ES-I3 (cell line): Measurements from ENCODE around the gene PSENEN.
"Not testable (repeated sequence)": the region's sequence is repeated elsewhere in the genome, so short reads cannot be mapped to it uniquely, and the experiment has no call there.

Source experiments
- H3K36me3 ChIP-seq: 2 replicates; pipeline ENCODE4 v1.6.1; 2013; ENCODE audit warnings: mild to moderate bottlenecking, low read length, control low read depth, moderate library complexity; ENCODE audit not compliant: insufficient read depth
- H3K4me1 ChIP-seq: 2 replicates; pipeline ENCODE4 v1.6.1; 2013; ENCODE audit warnings: mild to moderate bottlenecking, control low read depth, low read length; ENCODE audit not compliant: insufficient read depth
- H3K9ac ChIP-seq: 2 replicates; pipeline ENCODE4 v1.6.1; 2013; ENCODE audit warnings: low read depth, mild to moderate bottlenecking, low read length, moderate library complexity
- H3K9me3 ChIP-seq: 2 replicates; pipeline ENCODE4 v1.6.1; 2013; ENCODE audit warnings: mild to moderate bottlenecking, low read length, moderate library complexity; ENCODE audit not compliant: control insufficient read depth, insufficient read depth

PSENEN gene

DNA sequence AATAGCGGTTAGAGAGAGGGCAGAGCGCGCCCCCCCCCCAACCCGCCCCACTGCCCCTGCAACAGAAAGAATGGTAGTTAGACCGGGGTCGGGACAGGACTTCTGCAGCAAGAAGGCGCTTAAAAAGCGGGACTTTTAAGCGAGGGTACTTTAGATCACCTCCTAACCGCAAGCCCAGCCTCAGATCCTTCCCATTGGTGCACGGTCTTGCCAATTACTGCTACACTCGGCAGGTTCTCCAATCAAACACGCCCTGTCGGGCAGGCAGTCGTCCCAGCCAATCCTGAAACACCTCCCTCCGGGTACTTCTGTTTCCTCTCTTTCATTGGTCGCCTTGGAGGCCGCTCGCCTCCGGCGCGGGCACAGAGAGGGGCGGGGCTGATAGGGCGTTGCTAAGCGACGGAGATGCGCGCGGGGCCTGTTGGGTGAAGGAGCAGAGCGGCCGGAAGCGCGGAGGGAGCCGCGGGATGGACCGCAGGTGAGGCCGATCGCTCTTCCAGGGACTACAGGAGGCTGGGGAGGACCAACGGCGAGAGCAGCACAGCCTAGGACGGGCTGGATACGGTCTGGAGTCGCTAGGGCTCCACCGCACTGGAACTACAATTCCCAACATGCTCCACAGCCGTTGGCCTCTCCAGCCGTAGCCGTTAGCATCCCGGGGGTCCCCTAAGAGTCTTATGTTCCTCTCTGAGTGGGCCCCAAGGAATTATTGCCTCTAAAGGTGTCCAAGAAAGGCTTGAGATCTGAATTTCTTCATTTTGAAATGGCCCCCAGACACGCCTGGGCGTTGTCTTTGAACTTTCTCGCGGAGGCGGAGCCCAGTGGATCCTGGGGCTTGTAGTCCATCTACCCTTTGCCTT is 12.5 kb downstream of the PSENEN start, which contains the start of gene PROSER3:
PROSER3 (plus strand) TSS at position 428 of the 860 bp plus-strand sequence; CDS start at position 468, 40 bp downstream.
- peak within 1 kb of the TSS; percentile 95 for H3K9ac ChIP-seq
- H3K36me3 ChIP-seq, result no peaks in the 10 kb centered on the region
- H3K4me1 ChIP-seq, result peaks cover 3% of the 10 kb centered on the region; the same call in 1 of the 2 replicates
- no peaks in the 10 kb centered on the region for H3K9me3 ChIP-seq

DNA sequence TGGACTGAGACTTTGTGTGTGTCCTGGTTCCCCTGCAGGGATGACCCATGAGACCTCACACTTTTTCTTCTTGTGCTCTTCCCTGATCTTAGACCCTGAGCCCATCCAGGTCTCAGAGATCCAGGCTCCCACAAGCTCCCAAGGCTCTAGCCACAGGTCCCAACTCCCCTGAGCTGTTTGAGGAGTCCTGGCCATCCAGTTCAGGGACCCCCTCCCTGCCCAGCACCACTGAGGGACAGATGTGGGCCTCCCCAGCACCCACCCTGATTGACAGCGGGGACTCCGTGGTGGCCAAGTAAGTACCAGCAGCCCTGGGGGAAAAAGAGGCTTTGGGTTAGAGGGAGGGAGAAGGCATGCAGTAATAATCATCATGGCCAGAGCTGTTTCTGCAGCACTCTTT is 14.2 kb downstream of the PSENEN start:
- no peaks in the 10 kb centered on the region for H3K9me3 ChIP-seq
- no peaks in the 10 kb centered on the region; the same call in 1 of the 2 replicates for H3K36me3 ChIP-seq
- H3K4me1 ChIP-seq, result peaks cover 3% of the 10 kb centered on the region; the same call in 1 of the 2 replicates
- no peak overlapping the region for H3K9ac ChIP-seq

GRCh38 chr19:35760711-35761349 is 15.4 kb downstream of the PSENEN start:
- Histone ChIP-seq H3K9me3 (no peaks in the 10 kb centered on the region), H3K4me1 (no peaks in the 10 kb centered on the region; the same call in 1 of the 2 replicates), H3K36me3 (no peaks in the 10 kb centered on the region; the same call in 1 of the 2 replicates), H3K9ac (no peak overlapping the region)

GRCh38 chr19:35764432-35765315 is 19.2 kb downstream of the PSENEN start:
- Histone ChIP-seq H3K4me1 (no peaks in the 10 kb centered on the region; the same call in 1 of the 2 replicates), H3K36me3 (no peaks in the 10 kb centered on the region; the same call in 1 of the 2 replicates), H3K9me3 (no peaks in the 10 kb centered on the region), H3K9ac (no peak overlapping the region)

- H3K9me3 ChIP-seq, result no peaks in the 10 kb centered on the region
- H3K9ac ChIP-seq, result no peak overlapping the region
- no peaks in the 10 kb centered on the region; the same call in 1 of the 2 replicates for H3K36me3 ChIP-seq
- no peaks in the 10 kb centered on the region; the same call in 1 of the 2 replicates for H3K4me1 ChIP-seq
These were observed 21.2 kb downstream of the PSENEN start for GRCh38 chr19:35766571-35767104.

- Histone ChIP-seq H3K9me3 (no peaks in the 10 kb centered on the region), H3K9ac (no peak overlapping the region), H3K36me3 (no peaks in the 10 kb centered on the region; the same call in 1 of the 2 replicates), H3K4me1 (no peaks in the 10 kb centered on the region; the same call in 1 of the 2 replicates)
These were observed 22.0 kb downstream of the PSENEN start for GRCh38 chr19:35767288-35768081.

DNA sequence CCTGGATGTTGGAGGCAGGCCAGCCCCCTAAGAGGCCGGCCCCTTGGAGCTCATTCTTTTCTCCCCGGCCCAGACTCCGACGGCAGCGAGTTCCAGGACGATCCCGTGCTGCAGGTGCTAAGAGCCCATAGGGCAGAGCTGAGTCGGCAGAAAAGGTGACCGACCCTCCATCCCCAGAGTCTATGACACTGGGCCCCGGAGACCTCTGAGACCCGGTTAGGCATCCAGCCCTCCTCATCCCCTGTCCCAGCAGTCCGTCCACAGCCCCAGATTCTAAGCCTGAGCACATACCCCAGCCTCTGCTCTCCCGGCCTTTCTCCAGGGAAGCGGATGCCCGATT is 22.6 kb downstream of the PSENEN start:
- Histone ChIP-seq H3K4me1 (no peaks in the 10 kb centered on the region; the same call in 1 of the 2 replicates), H3K9ac (no peak overlapping the region), H3K9me3 (no peaks in the 10 kb centered on the region), H3K36me3 (no peaks in the 10 kb centered on the region; the same call in 1 of the 2 replicates)

DNA sequence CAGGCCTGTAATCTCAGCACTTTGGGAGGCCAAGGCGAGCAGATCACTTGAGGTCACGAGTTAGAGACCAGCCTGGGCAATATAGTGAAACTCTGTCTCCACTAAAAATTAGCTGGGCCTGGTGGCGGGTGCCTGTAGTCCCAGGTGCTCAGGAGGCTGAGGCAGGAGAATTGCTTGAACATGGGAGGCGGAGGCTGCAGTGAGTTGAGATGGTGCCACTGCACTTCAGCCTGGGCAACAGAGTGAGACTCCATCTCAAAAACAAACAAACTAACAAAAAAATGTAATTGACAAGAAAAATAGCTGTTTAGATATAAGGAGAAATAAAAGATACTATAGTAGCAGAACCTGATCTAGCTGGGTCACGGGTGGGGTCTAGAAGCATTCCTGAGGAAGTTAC is 26.9 kb downstream of the PSENEN start:
- not testable (repeated sequence) for H3K9me3 ChIP-seq, H3K9ac ChIP-seq, H3K36me3 ChIP-seq
- peaks cover 10% of the 10 kb centered on the region for H3K4me1 ChIP-seq

DNA sequence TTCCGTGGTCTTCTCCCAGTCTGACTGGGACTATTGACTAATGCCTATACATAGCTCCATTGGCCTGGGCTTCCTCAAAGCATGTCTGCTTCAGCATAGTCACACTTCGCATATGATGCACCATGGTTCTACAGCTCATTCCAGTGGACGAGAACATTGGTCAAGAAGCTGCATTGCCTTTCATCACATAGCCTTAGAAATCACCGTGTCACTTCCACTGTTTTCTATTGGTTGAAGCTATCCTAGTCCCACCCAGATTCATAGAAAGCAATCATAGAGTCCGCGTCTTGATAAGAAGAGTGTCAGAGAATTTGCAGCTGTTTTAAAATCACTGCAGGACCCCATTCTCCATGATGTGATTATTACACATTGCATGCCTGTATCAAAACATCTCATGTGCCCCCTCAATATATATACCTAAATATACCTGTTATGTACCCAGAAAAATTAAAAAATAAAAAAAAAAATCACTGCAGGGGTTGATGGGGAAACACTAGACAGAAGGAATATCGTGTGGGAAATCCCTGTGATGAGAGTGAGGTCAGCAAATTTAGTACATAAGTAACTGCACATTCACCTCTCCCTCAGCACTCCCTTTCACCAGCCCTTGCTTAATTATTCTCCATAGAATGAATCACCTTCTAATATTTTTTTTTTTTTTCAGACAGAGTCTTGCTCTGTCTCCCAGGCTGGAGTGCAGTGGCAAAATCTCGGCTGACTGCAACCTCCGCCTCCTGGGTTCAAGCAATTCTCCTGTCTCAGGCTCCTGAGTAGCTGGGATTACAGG is 27.8 kb downstream of the PSENEN start:
- peaks cover 13% of the 10 kb centered on the region for H3K4me1 ChIP-seq
- no peak overlapping the region for H3K9ac ChIP-seq
- H3K9me3 ChIP-seq, result no peaks in the 10 kb centered on the region
- H3K36me3 ChIP-seq, result no peaks in the 10 kb centered on the region

DNA sequence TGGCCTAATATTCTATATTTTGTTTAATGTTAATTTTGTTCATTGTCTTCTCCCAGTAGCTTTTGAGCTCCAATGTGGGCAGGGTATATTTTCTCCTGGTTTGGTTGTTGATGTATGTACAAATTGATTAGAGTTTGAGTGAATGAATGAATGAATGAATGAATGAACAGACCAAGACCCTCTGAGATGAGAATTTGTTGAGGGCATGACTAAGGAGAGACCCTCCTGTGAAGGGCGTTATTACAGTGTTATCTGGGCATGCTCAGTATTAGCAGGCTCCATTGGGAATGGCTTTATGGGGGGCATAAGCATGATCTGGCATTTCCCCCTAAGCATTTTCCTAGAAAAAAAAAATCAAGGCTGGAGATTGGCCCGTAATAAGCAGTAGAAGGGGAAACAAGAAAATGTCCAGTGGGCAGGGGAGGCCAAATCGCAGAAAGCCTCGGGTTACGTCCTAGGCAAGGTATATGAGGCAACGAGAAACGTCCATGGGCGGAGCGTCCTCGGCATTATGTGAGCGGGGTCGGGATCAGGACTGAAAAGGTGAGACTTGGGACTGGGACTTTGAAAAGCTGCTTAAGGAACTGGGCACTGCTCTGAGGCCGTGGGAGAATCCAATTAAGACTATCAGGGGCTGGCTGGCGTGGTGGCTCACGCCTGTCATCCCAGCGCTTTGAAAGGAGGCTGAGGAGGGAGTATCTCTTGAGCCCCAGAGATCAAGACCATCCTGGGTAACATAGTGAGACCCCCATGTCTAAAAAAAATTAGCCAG is 29.0 kb downstream of the PSENEN start:
- Histone ChIP-seq H3K9me3 (no peaks in the 10 kb centered on the region), H3K36me3 (no peaks in the 10 kb centered on the region), H3K9ac (peak overlapping the region; percentile 56; the same call in 1 of the 2 replicates)

GRCh38 chr19:35775046-35775297 is 29.5 kb downstream of the PSENEN start:
- Histone ChIP-seq H3K4me1 (peaks cover 13% of the 10 kb centered on the region), H3K36me3 (no peaks in the 10 kb centered on the region), H3K9me3 (no peaks in the 10 kb centered on the region), H3K9ac (peak overlapping the region; percentile 56; the same call in 1 of the 2 replicates)

More for the DNA sequence above, 29.0 kb downstream of the PSENEN start:
- peaks cover 13% of the 10 kb centered on the region for H3K4me1 ChIP-seq
